Measurements from ENCODE around the gene UNC5B. TPM values are rescaled to one million over a fixed set of nuclear protein-coding genes. Genes with fewer than 3 reads are reported as not detected.

The UNC5B gene
- 10 to 100 TPM in 6 of 9 donors, 1 to 10 TPM in 3; 6.9 to 22.8 (median 10.9) TPM for total RNA-seq
- polyA plus RNA-seq = 1 to 10 TPM; 4.8 to 8.7 TPM
- long read RNA-seq, donor 1, partial matches to known transcripts = 5 of 18 reads
- long read RNA-seq, donor 1, other reads (novel, unspliced or antisense) = 13 of 18 reads
- long read RNA-seq, donor 2, partial matches to known transcripts = 15 of 16 reads
- long read RNA-seq, donor 2, other reads (novel, unspliced or antisense) = 1 of 16 reads
- long read RNA-seq, donor 3, full-length matches to known transcripts = 1 of 9 reads
- long read RNA-seq, donor 3, partial matches to known transcripts = 8 of 9 reads
- long read RNA-seq, donor 3, other reads (novel, unspliced or antisense) = 0 of 9 reads

GRCh38 chr10:71212318-71213126, at the start of gene UNC5B:
UNC5B (plus strand) TSS chr10:71212570; CDS start chr10:71212986, 416 bp downstream.
- peak within 1 kb of the TSS; percentile 78 to 96 (median 91) for H3K27ac ChIP-seq
- no peaks in the 10 kb centered on the region for H3K9me3 ChIP-seq
- intact Hi-C loops (cut with DNase I) = loop anchor here (1.0 to 10.0 kb wide), 7 partner anchors 23 to 310 kb away; no protein-coding TSS in a partner anchor
- H3K36me3 ChIP-seq = no peaks in the 10 kb centered on the region
- WGBS, 4 donors = 0% methylated on average over 6 to 109 of the region's 109 CpGs
- peaks cover 0 to 48% (median 0%) of the 10 kb centered on the region in 9 donors for H3K27me3 ChIP-seq
- H3K4me1 ChIP-seq = peaks cover 0 to 59% (median 38%) of the 10 kb centered on the region in 12 donors
- peak; percentile 93 to 96 (median 94) for DNase-seq
- peak; percentile 45 to 95 for TF ChIP-seq POLR2A (IDR thresholded peaks at IDR 0.05)
- TF ChIP-seq CTCF (IDR thresholded peaks at IDR 0.05) = peak in 11 of 12 donors; percentile 8 to 64 (median 48)
- peak within 1 kb of the TSS; percentile 63 to 98 (median 84) for H3K4me3 ChIP-seq
- ATAC-seq = peak; percentile 72 to 93 (median 86)

- Histone ChIP-seq H3K9me3 (no peaks in the 10 kb centered on the region), H3K27ac (no peak overlapping the region), H3K4me1 (no peaks in the 10 kb centered on the region), H3K27me3 (no peaks in the 10 kb centered on the region), H3K4me3 (no peak overlapping the region), H3K36me3 (no peaks in the 10 kb centered on the region)
- ATAC-seq (no peak), DNase-seq (no peak)
- intact Hi-C loops (cut with DNase I) = no loop called here
- no peak for TF ChIP-seq CTCF (IDR thresholded peaks at IDR 0.05)
- no peak for TF ChIP-seq POLR2A (IDR thresholded peaks at IDR 0.05)
Observed at GRCh38 chr10:71173466-71173865, 38.9 kb upstream of the UNC5B start.

GRCh38 chr10:71176661-71177060, 35.7 kb upstream of the UNC5B start:
- H3K36me3 ChIP-seq = no peaks in the 10 kb centered on the region
- no peaks in the 10 kb centered on the region for H3K9me3 ChIP-seq
- H3K4me1 ChIP-seq = no peaks in the 10 kb centered on the region
- H3K27me3 ChIP-seq = no peaks in the 10 kb centered on the region
- DNase-seq (no peak), ATAC-seq (no peak)
- intact Hi-C loops (cut with DNase I) = no loop called here
- WGBS, 4 donors = 84 to 91% (median 90%) methylated on average over 2 of the region's 2 CpGs
- H3K4me3 ChIP-seq = no peak overlapping the region
- no peak overlapping the region for H3K27ac ChIP-seq
- TF ChIP-seq POLR2A (IDR thresholded peaks at IDR 0.05) = no peak
- TF ChIP-seq CTCF (IDR thresholded peaks at IDR 0.05) = no peak

GRCh38 chr10:71177651-71178199, 34.6 kb upstream of the UNC5B start:
- no peaks in the 10 kb centered on the region for H3K36me3 ChIP-seq
- no peak for ATAC-seq
- no peak overlapping the region for H3K4me3 ChIP-seq
- no peaks in the 10 kb centered on the region for H3K9me3 ChIP-seq
- 71 to 78% (median 74%) methylated on average over 4 of the region's 4 CpGs for WGBS, 4 donors
- H3K27me3 ChIP-seq = no peaks in the 10 kb centered on the region
- no peak overlapping the region for H3K27ac ChIP-seq
- no peak for DNase-seq
- H3K4me1 ChIP-seq = no peaks in the 10 kb centered on the region
- TF ChIP-seq CTCF (IDR thresholded peaks at IDR 0.05) (no peak), POLR2A (IDR thresholded peaks at IDR 0.05) (no peak)
- intact Hi-C loops (cut with DNase I) = no loop called here
